H1 (cell line): ENCODE measurements around the gene HSD17B3. TPM values are rescaled to one million over a fixed set of nuclear protein-coding genes. Genes with fewer than 3 reads are reported as not detected.

Experiments
- CTCF ChIA-PET: fragments of 300-600 bp; sonication (Branson Sonifier 250); formaldehyde crosslinking; loops from one replicate; lab custom pipeline; 2021; ENCODE audit not compliant: partially characterized antibody; lab: Charles Lee
- POLR2A ChIA-PET: fragments of 300-600 bp; sonication (Branson Sonifier 250); formaldehyde crosslinking; loops from one replicate; lab custom pipeline; 2021; ENCODE audit warnings: inconsistent platforms; ENCODE audit not compliant: partially characterized antibody; lab: Charles Lee
- DNase-seq, 2 experiments: peaks; one replicate each; pipeline versions ENCODE4 v3.0.0 to v3.0.0-alpha.2; 2010 to 2022; ENCODE audit warnings: low spot score in 2 of 2, low read depth in 1 of 2, mixed read lengths in 1 of 2
- FAIRE-seq: peaks from 2 replicates; lab custom pipeline; 2011; peaks lifted over from hg19 to GRCh38; lab: Jason Lieb, UNC
- H2AFZ ChIP-seq: 2 replicates; pipeline ENCODE4 v1.8.1; 2012; ENCODE audit warnings: low read length, inconsistent platforms
- H2AK5ac ChIP-seq: 2 replicates; pipeline ENCODE4 v1.6.1; 2013; ENCODE audit warnings: low read depth, low read length
- H2BK120ac ChIP-seq: replicated peaks from 2 replicates; pipeline ENCODE3; 2013; ENCODE audit warnings: low read depth, low read length, inconsistent platforms
- H2BK12ac ChIP-seq: 2 replicates; pipeline ENCODE4 v1.6.1; 2013; ENCODE audit warnings: low read depth, low read length
- H2BK15ac ChIP-seq: 2 replicates; pipeline ENCODE4 v1.6.1; 2013; ENCODE audit warnings: low read length
- H2BK20ac ChIP-seq: 2 replicates; pipeline ENCODE4 v1.6.1; 2013; ENCODE audit warnings: low read length
- H2BK5ac ChIP-seq: 2 replicates; pipeline ENCODE4 v1.6.1; 2013; ENCODE audit warnings: low read depth, low read length
- H3K14ac ChIP-seq: 2 replicates; pipeline ENCODE4 v1.6.1; 2013; ENCODE audit warnings: inconsistent platforms; ENCODE audit not compliant: insufficient read length
- H3K18ac ChIP-seq: 2 replicates; pipeline ENCODE4 v1.6.1; 2013; ENCODE audit warnings: low read length; ENCODE audit errors: extremely low read depth
- H3K23ac ChIP-seq: 2 replicates; pipeline ENCODE4 v1.6.1; 2013; ENCODE audit warnings: inconsistent platforms; ENCODE audit not compliant: insufficient read length
- H3K23me2 ChIP-seq: 2 replicates; pipeline ENCODE4 v1.6.1; 2013; ENCODE audit warnings: low read depth, low read length
- H3K27ac ChIP-seq: 2 replicates; pipeline ENCODE4 v1.6.1; 2011; ENCODE audit warnings: low read depth, low read length, inconsistent platforms
- H3K27me3 ChIP-seq, 4 experiments: replicated peaks in 1 of 4; 1 replicate in 1 of 4; 2 replicates in 3 of 4; pipeline versions ENCODE4 v1.6.1 to v1.8.1; 2011 to 2013; ENCODE audit warnings: low read length in 3 of 4, mild to moderate bottlenecking in 3 of 4, inconsistent platforms in 2 of 4, mixed read lengths in 2 of 4, moderate library complexity in 1 of 4; ENCODE audit not compliant: control insufficient read depth in 3 of 4, insufficient read depth in 3 of 4; ENCODE audit errors: extremely low read depth in 1 of 4
- H3K36me3 ChIP-seq, 4 experiments: 2 replicates each; pipeline versions ENCODE4 v1.6.1 to v1.8.1; 2011 to 2013; ENCODE audit warnings: mild to moderate bottlenecking in 4 of 4, low read length in 3 of 4, moderate library complexity in 2 of 4, control low read depth in 1 of 4, inconsistent platforms in 1 of 4; ENCODE audit not compliant: insufficient read depth in 4 of 4, control insufficient read depth in 2 of 4
- H3K4ac ChIP-seq: replicated peaks from 2 replicates; pipeline ENCODE3; 2013; ENCODE audit warnings: low read length, low read depth, mixed read lengths, inconsistent platforms; ENCODE audit not compliant: insufficient read length
- H3K4me1 ChIP-seq, 4 experiments: replicated peaks in 1 of 4; 1 replicate in 1 of 4; 2 replicates in 3 of 4; pipeline versions ENCODE4 v1.6.1 to v1.8.1; 2011 to 2013; ENCODE audit warnings: low read length in 3 of 4, inconsistent platforms in 2 of 4, mixed read lengths in 1 of 4; ENCODE audit not compliant: insufficient read depth in 4 of 4, control insufficient read depth in 3 of 4
- H3K4me2 ChIP-seq, 2 experiments: 2 replicates each; pipeline versions ENCODE4 v1.6.1 to v1.8.1; 2011 to 2013; ENCODE audit warnings: low read depth in 2 of 2, low read length in 2 of 2, control low read depth in 1 of 2, inconsistent platforms in 1 of 2, mild to moderate bottlenecking in 1 of 2; ENCODE audit not compliant: insufficient read depth in 1 of 2
- H3K4me3 ChIP-seq, 4 experiments: fragments of 200-600, 300-600 bp in 1 of 4; sonication (generic), shearing (Covaris generic), sonication (Bioruptor Twin) in 1 of 4; 2 replicates each; pipeline versions ENCODE4 v1.5.1 to v1.8.1; 2011 to 2016; ENCODE audit warnings: low read length in 4 of 4, low read depth in 3 of 4, control low read depth in 2 of 4, inconsistent platforms in 2 of 4, mild to moderate bottlenecking in 2 of 4, mixed read lengths in 1 of 4, moderate library complexity in 1 of 4; ENCODE audit not compliant: insufficient read depth in 2 of 4; ENCODE audit errors: extremely low read depth in 1 of 4
- H3K56ac ChIP-seq: replicated peaks from 2 replicates; pipeline ENCODE3; 2013; ENCODE audit warnings: low read depth, mild to moderate bottlenecking, mixed read lengths, low read length, inconsistent platforms; ENCODE audit not compliant: insufficient read length
- H3K79me1 ChIP-seq: 2 replicates; pipeline ENCODE4 v1.6.1; 2013; ENCODE audit warnings: low read depth, low read length, control low read depth
- H3K79me2 ChIP-seq, 2 experiments: 2 replicates each; pipeline versions ENCODE4 v1.6.1 to v1.8.1; 2012 to 2013; ENCODE audit warnings: low read length in 2 of 2, mild to moderate bottlenecking in 2 of 2, inconsistent platforms in 1 of 2; ENCODE audit not compliant: insufficient read depth in 2 of 2, control insufficient read depth in 1 of 2
- H3K9ac ChIP-seq, 4 experiments: replicated peaks in 1 of 4; 1 replicate in 1 of 4; 2 replicates in 3 of 4; pipeline versions ENCODE4 v1.6.1 to v1.8.1; 2011 to 2013; ENCODE audit warnings: low read depth in 3 of 4, low read length in 3 of 4, control low read depth in 2 of 4, mild to moderate bottlenecking in 2 of 4, moderate library complexity in 2 of 4, inconsistent platforms in 1 of 4; ENCODE audit errors: extremely low read depth in 1 of 4
- H3K9me3 ChIP-seq, 2 experiments: 2 replicates each; pipeline versions ENCODE4 v1.6.1 to v1.8.1; 2012 to 2013; ENCODE audit warnings: mild to moderate bottlenecking in 2 of 2, moderate library complexity in 2 of 2, control low read depth in 1 of 2, inconsistent platforms in 1 of 2, low read depth in 1 of 2, low read length in 1 of 2, mixed read lengths in 1 of 2; ENCODE audit not compliant: insufficient read depth in 2 of 2
- H4K20me1 ChIP-seq, 2 experiments: replicated peaks in 1 of 2; 2 replicates each; pipeline versions ENCODE3 to v1.8.1; 2011 to 2013; ENCODE audit warnings: inconsistent platforms in 2 of 2, low read length in 2 of 2, mild to moderate bottlenecking in 1 of 2; ENCODE audit not compliant: insufficient read depth in 2 of 2, control insufficient read depth in 1 of 2
- H4K5ac ChIP-seq: 2 replicates; pipeline ENCODE4 v1.6.1; 2013; ENCODE audit warnings: low read length, low read depth, mixed read lengths, inconsistent platforms; ENCODE audit not compliant: insufficient read length
- H4K8ac ChIP-seq: 2 replicates; pipeline ENCODE4 v1.8.0; 2013; ENCODE audit warnings: mild to moderate bottlenecking, moderate library complexity, low read length, inconsistent platforms; ENCODE audit not compliant: insufficient read depth; ENCODE audit errors: extremely low read depth
- H4K91ac ChIP-seq: replicated peaks from 2 replicates; pipeline ENCODE3; 2013; ENCODE audit warnings: low read length, mixed read lengths, inconsistent platforms; ENCODE audit not compliant: insufficient read length
- BACH1 ChIP-seq: IDR thresholded peaks from 2 replicates; pipeline ENCODE4 v1.6.1; 2012; ENCODE audit warnings: low read length, improper control_type of control experiment
- HDAC6 ChIP-seq: IDR thresholded peaks from one replicate; pipeline ENCODE4 v1.7.1; 2012; ENCODE audit warnings: low read depth, mild to moderate bottlenecking, inconsistent platforms, low read length, moderate library complexity
- KDM5A ChIP-seq: fragments of 200-600 bp; IDR thresholded peaks from 2 replicates; pipeline ENCODE4 v1.7.1; 2012; ENCODE audit warnings: mild to moderate bottlenecking, low read length, inconsistent platforms, mixed read lengths
- SAP30 ChIP-seq: fragments of 300-600 bp; sonication (generic); IDR thresholded peaks from 2 replicates; pipeline ENCODE4 v1.7.1; 2012; ENCODE audit warnings: low read length, moderate library complexity, mild to moderate bottlenecking, inconsistent platforms; ENCODE audit not compliant: insufficient read depth, insufficient replicate concordance
- WGBS, 2 experiments: shearing (Covaris generic) in 1 of 2; methylation state at CpG; one replicate each; pipeline versions ENCODE4 v1.1.6 to v1.1.7; 2013 to 2015; ENCODE audit warnings: low lambda C conversion rate in 2 of 2, mixed read lengths in 2 of 2, inconsistent platforms in 1 of 2, low coverage in 1 of 2, missing lambda C conversion rate in 1 of 2; ENCODE audit not compliant: insufficient replicate concordance in 2 of 2, insufficient coverage in 1 of 2, insufficient read length in 1 of 2; ENCODE audit errors: extremely low coverage in 1 of 2, missing lambda C conversion rate in 1 of 2; 5-methylcytosine and 5-hydroxymethylcytosine counted together
- polyA plus RNA-seq, 7 experiments: library from polyadenylated mRNA; depleted of rRNA in 3 of 7; stranded (reverse) in 5 of 7; unstranded in 2 of 7; fragments of >200 nt in 5 of 7; fragments of 200-250 nt in 2 of 7; gene quantifications; 1 replicate in 5 of 7; 2 replicates in 1 of 7; 4 replicates in 1 of 7; pipeline versions ENCODE4 v1.2.1 to v1.2.3, GENCODE V29; 2011 to 2013; ENCODE audit warnings: missing spikeins in 2 of 7, mixed read lengths in 2 of 7
- total RNA-seq: library from RNA; stranded (reverse); fragmentation: NEBNext Ultra II Directional; extraction: Animal tissue kit (Norgen Biotek cat#: 25700); gene quantifications from 2 replicates; pipeline ENCODE4 v1.2.1, GENCODE V29; 2021

Gene HSD17B3
- total and polyA plus RNA-seq, 2 of the 8 experiments (the other 6 are each of a cell fraction or from before 2014, with no cell fraction given): not detected

GRCh38 chr9:96195541-96195940, 106.4 kb downstream of the HSD17B3 start:
- no peaks in the 10 kb centered on the region for H3K79me2 ChIP-seq
- H3K9ac ChIP-seq: no peak overlapping the region
- H3K36me3 ChIP-seq: no peaks in the 10 kb centered on the region; a peak in 1 of 8 replicates
- no peak for FAIRE-seq
- H4K5ac ChIP-seq: no peak overlapping the region
- H3K14ac ChIP-seq: no peak overlapping the region
- TF ChIP-seq BACH1: no peak
- no peak for TF ChIP-seq HDAC6
- TF ChIP-seq SAP30: no peak
- TF ChIP-seq KDM5A: no peak
- H2BK15ac ChIP-seq: no peak overlapping the region
- H2BK120ac ChIP-seq: no peak overlapping the region
- no peak overlapping the region for H2BK5ac ChIP-seq
- no peak overlapping the region for H2BK20ac ChIP-seq
- no peak overlapping the region for H2AK5ac ChIP-seq
- WGBS, 2 experiments: 97% methylated on average over 3 of the region's 3 CpGs; no CpG with 5 or more reads in 1 of the 2 experiments
- no peak overlapping the region for H3K4me2 ChIP-seq
- no peak overlapping the region for H3K4ac ChIP-seq
- H3K27me3 ChIP-seq: 0 out of 7 replicates have a peak, but pooled peaks cover 0 to 2% (median 0%) of the 10 kb centered on the region in 4 experiments
- no peak overlapping the region for H3K27ac ChIP-seq
- H2AFZ ChIP-seq: no peak overlapping the region
- H3K9me3 ChIP-seq: peaks cover 6 to 9% of the 10 kb centered on the region in 2 experiments; a peak in 3 of 4 replicates
- H3K79me1 ChIP-seq: no peaks in the 10 kb centered on the region
- H3K23ac ChIP-seq: no peak overlapping the region
- H4K91ac ChIP-seq: no peak overlapping the region
- H3K18ac ChIP-seq: no peak overlapping the region
- no peak overlapping the region for H3K4me3 ChIP-seq
- peaks cover 0 to 1% (median 0%) of the 10 kb centered on the region in 4 experiments; a peak in 2 of 7 replicates for H3K4me1 ChIP-seq
- H3K23me2 ChIP-seq: no peaks in the 10 kb centered on the region
- H3K56ac ChIP-seq: no peak overlapping the region
- H4K8ac ChIP-seq: no peak overlapping the region
- POLR2A ChIA-PET: no interaction called here
- no peak overlapping the region for H2BK12ac ChIP-seq
- no peak for DNase-seq
- H4K20me1 ChIP-seq: no peaks in the 10 kb centered on the region
- CTCF ChIA-PET: interaction anchor here (0.9 to 1.2 kb wide), 2 partner anchors 134 to 177 kb away, joined by 3 read pairs; no protein-coding TSS in a partner anchor
